ENCODE measurements around the gene RLF.

RLF gene

DNA sequence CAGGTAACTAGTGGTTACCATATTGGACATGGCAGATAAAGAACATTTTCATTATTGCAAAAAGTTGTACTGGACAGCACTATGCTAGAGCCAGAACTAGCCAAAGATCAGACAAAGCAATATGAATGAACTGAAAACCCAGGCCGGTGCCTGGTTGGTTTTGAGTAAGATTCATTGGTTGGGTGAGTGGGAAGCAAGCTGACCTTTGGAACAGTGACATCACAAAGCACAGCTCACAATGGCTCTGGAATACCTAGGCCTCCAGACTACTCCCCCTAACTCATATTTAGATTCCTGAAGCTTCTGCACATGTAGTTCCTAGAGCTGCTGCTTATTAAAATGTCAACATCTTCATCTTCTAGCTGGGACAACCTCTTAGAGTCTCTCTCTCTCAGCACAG is 86.5 kb downstream of the RLF start, which contains the start of gene TMCO2:
TMCO2 (plus strand) TSS at position 283 of the 400 bp plus-strand sequence; CDS start at position 340, 57 bp downstream.
- no peak within 1 kb of the TSS for H3K9ac ChIP-seq (ENCODE audit: low read length)
- no peaks in the 10 kb centered on the region for H3K9me2 ChIP-seq (replicated peaks; ENCODE audit: insufficient read depth, low read length)
- H3K27me3 ChIP-seq (replicated peaks; ENCODE audit: insufficient read depth, low read length), result no peaks in the 10 kb centered on the region
- H3K4me1 ChIP-seq (ENCODE audit: low read length), result no peaks in the 10 kb centered on the region
- no peak within 1 kb of the TSS for H3K4me3 ChIP-seq (ENCODE audit: low read length)
- H3F3A ChIP-seq (ENCODE audit: insufficient read depth, low read length), result 0 out of 2 replicates have a peak, but pooled peaks cover 6% of the 10 kb centered on the region
- no peak within 1 kb of the TSS for H3K4me2 ChIP-seq (ENCODE audit: low read depth, low read length)
- no peak within 1 kb of the TSS for H2AFZ ChIP-seq (ENCODE audit: low read length)
- H3K9me3 ChIP-seq (replicated peaks; ENCODE audit: insufficient read depth, low read length), result no peaks in the 10 kb centered on the region
- no peaks in the 10 kb centered on the region for H3K36me3 ChIP-seq (replicated peaks; ENCODE audit: insufficient read depth, low read length)
- H3K27ac ChIP-seq (ENCODE audit: low read length), result no peak within 1 kb of the TSS
- H4K20me1 ChIP-seq (ENCODE audit: insufficient read depth, low read length), result no peaks in the 10 kb centered on the region
- H3K79me2 ChIP-seq (ENCODE audit: low read length), result no peaks in the 10 kb centered on the region
- DNase-seq, result no peak
- TF ChIP-seq EZH2 (optimal IDR thresholded peaks at IDR 0.05; ENCODE audit: low read depth, low read length) (no peak), EZH2phosphoT487 (IDR thresholded peaks at IDR 0.05; ENCODE audit: low read length) (no peak)
- TF ChIP-seq, protein P1, sequence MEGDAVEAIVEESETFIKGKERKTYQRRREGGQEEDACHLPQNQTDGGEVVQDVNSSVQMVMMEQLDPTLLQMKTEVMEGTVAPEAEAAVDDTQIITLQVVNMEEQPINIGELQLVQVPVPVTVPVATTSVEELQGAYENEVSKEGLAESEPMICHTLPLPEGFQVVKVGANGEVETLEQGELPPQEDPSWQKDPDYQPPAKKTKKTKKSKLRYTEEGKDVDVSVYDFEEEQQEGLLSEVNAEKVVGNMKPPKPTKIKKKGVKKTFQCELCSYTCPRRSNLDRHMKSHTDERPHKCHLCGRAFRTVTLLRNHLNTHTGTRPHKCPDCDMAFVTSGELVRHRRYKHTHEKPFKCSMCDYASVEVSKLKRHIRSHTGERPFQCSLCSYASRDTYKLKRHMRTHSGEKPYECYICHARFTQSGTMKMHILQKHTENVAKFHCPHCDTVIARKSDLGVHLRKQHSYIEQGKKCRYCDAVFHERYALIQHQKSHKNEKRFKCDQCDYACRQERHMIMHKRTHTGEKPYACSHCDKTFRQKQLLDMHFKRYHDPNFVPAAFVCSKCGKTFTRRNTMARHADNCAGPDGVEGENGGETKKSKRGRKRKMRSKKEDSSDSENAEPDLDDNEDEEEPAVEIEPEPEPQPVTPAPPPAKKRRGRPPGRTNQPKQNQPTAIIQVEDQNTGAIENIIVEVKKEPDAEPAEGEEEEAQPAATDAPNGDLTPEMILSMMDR (IDR thresholded peaks at IDR 0.05; ENCODE audit: low read length), result no peak

DNA sequence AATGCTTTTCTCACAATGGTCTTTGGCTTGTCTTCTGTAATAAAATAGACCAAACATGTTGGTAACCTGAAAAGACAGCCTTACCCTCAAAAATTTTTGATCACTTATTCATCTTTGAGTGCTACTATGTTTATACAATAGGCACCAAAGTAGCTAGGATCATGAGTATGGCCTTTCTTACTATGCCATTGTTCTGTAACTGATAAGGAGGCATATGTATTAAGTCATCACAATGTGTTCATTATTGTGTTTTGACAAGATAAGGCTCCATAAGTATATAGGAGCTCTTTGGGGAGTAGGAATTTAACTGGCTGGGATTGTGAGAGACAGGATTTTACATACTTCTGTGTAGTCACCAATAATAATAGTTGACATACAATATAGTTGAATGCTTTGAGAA is 87.2 kb downstream of the RLF start:
- Histone ChIP-seq H3K4me2 (ENCODE audit: low read depth, low read length) (no peak overlapping the region), H3K27ac (ENCODE audit: low read length) (no peak overlapping the region), H3F3A (ENCODE audit: insufficient read depth, low read length) (0 out of 2 replicates have a peak, but pooled peaks cover 6% of the 10 kb centered on the region), H3K36me3 (replicated peaks; ENCODE audit: insufficient read depth, low read length) (no peaks in the 10 kb centered on the region), H3K27me3 (replicated peaks; ENCODE audit: insufficient read depth, low read length) (no peaks in the 10 kb centered on the region), H3K4me3 (ENCODE audit: low read length) (no peak overlapping the region), H3K79me2 (ENCODE audit: low read length) (no peaks in the 10 kb centered on the region), H2AFZ (ENCODE audit: low read length) (no peak overlapping the region), H4K20me1 (ENCODE audit: insufficient read depth, low read length) (no peaks in the 10 kb centered on the region), H3K9ac (ENCODE audit: low read length) (no peak overlapping the region), H3K4me1 (ENCODE audit: low read length) (no peaks in the 10 kb centered on the region), H3K9me2 (replicated peaks; ENCODE audit: insufficient read depth, low read length) (no peaks in the 10 kb centered on the region), H3K9me3 (replicated peaks; ENCODE audit: insufficient read depth, low read length) (no peaks in the 10 kb centered on the region)
- DNase-seq, result no peak
- no peak for TF ChIP-seq EZH2 (optimal IDR thresholded peaks at IDR 0.05; ENCODE audit: low read depth, low read length)

DNA sequence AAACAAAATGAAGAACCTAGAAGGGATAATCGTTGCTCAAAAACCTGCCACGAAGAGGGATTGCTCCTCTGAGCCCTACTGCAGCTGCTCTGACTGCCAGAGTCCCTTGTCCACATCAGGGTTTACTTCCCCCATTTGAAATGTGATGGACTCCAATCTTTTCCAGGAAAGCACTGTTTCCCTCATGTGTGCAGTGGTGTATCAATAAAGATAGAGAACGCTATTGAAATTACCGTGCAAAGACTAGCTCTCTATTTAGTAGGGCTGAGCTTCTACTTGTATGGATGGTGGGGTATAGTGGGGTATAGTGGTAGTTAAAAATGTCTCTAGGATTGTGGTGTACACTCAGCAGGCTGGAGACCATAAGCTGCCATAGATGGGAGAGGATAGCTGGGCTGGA is 90.3 kb downstream of the RLF start:
- H4K20me1 ChIP-seq (ENCODE audit: insufficient read depth, low read length), result no peaks in the 10 kb centered on the region
- no peak overlapping the region for H3K27ac ChIP-seq (ENCODE audit: low read length)
- H3K4me3 ChIP-seq (ENCODE audit: low read length), result no peak overlapping the region
- no peak overlapping the region for H3K4me2 ChIP-seq (ENCODE audit: low read depth, low read length)
- peaks cover 10% of the 10 kb centered on the region for H3K79me2 ChIP-seq (ENCODE audit: low read length)
- H3K27me3 ChIP-seq (replicated peaks; ENCODE audit: insufficient read depth, low read length), result no peaks in the 10 kb centered on the region
- no peaks in the 10 kb centered on the region for H3K9me2 ChIP-seq (replicated peaks; ENCODE audit: insufficient read depth, low read length)
- no peaks in the 10 kb centered on the region for H3K9me3 ChIP-seq (replicated peaks; ENCODE audit: insufficient read depth, low read length)
- no peaks in the 10 kb centered on the region for H3K36me3 ChIP-seq (replicated peaks; ENCODE audit: insufficient read depth, low read length)
- 0 out of 2 replicates have a peak, but pooled peaks cover under 1% of the 10 kb centered on the region for H3F3A ChIP-seq (ENCODE audit: insufficient read depth, low read length)
- H3K9ac ChIP-seq (ENCODE audit: low read length), result no peak overlapping the region
- no peak overlapping the region for H2AFZ ChIP-seq (ENCODE audit: low read length)
- no peak for DNase-seq
- TF ChIP-seq, protein P1 (IDR thresholded peaks at IDR 0.05; ENCODE audit: low read length), result no peak
- TF ChIP-seq EZH2 (optimal IDR thresholded peaks at IDR 0.05; ENCODE audit: low read depth, low read length), result no peak
- H3K4me1 ChIP-seq (ENCODE audit: low read length), result peaks cover 3% of the 10 kb centered on the region; the same call in 1 of the 2 replicates

DNA sequence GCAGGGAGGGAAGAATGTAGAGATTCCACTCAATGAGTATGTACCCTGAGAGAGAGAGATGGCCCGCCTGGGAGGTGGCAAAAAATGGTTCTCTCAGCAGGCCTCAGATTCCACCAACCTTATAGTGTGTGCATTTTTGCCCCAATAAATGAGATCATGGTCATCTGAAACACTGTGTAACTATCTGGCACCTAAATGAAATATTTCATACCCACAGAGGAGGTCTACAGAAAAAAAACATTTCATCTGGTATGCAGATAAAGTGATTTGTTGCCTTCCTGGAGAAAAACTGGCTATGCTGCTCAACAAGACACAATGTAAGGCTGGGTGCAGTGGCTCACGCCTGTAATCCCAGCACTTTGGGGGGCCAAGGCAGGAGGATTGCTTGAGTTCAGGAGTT is 91.4 kb downstream of the RLF start:
- H3K9me3 ChIP-seq (replicated peaks; ENCODE audit: insufficient read depth, low read length), result no peaks in the 10 kb centered on the region
- H3K4me1 ChIP-seq (ENCODE audit: low read length), result peaks cover 6% of the 10 kb centered on the region; the same call in 1 of the 2 replicates
- H3K36me3 ChIP-seq (replicated peaks; ENCODE audit: insufficient read depth, low read length), result no peaks in the 10 kb centered on the region
- H3K27me3 ChIP-seq (replicated peaks; ENCODE audit: insufficient read depth, low read length), result no peaks in the 10 kb centered on the region
- no peak overlapping the region for H3K27ac ChIP-seq (ENCODE audit: low read length)
- no peak overlapping the region for H3K4me3 ChIP-seq (ENCODE audit: low read length)
- no peak overlapping the region for H2AFZ ChIP-seq (ENCODE audit: low read length)
- H3K9me2 ChIP-seq (replicated peaks; ENCODE audit: insufficient read depth, low read length), result no peaks in the 10 kb centered on the region
- peaks cover 17% of the 10 kb centered on the region for H3K79me2 ChIP-seq (ENCODE audit: low read length)
- DNase-seq, result no peak
- H3K4me2 ChIP-seq (ENCODE audit: low read depth, low read length), result no peak overlapping the region
- H3K9ac ChIP-seq (ENCODE audit: low read length), result no peak overlapping the region
- H3F3A ChIP-seq (ENCODE audit: insufficient read depth, low read length), result peaks cover 12% of the 10 kb centered on the region
- no peaks in the 10 kb centered on the region for H4K20me1 ChIP-seq (ENCODE audit: insufficient read depth, low read length)
- TF ChIP-seq, protein P1 (IDR thresholded peaks at IDR 0.05; ENCODE audit: low read length), result no peak
- TF ChIP-seq EZH2 (optimal IDR thresholded peaks at IDR 0.05; ENCODE audit: low read depth, low read length), result no peak

Data from MM.1S (cell line).